Glomerular visceral epithelial cell (primary cell): ENCODE data around the gene SLC41A3.
"Not testable (repeated sequence)": the region's sequence is repeated elsewhere in the genome, so short reads cannot be mapped to it uniquely, and the experiment has no call there.

ENCODE experiments used
- DNase-seq: peaks from one replicate; pipeline ENCODE4 v3.0.0-alpha.2; 2016; ENCODE audit errors: extremely low spot score

The SLC41A3 gene

DNA sequence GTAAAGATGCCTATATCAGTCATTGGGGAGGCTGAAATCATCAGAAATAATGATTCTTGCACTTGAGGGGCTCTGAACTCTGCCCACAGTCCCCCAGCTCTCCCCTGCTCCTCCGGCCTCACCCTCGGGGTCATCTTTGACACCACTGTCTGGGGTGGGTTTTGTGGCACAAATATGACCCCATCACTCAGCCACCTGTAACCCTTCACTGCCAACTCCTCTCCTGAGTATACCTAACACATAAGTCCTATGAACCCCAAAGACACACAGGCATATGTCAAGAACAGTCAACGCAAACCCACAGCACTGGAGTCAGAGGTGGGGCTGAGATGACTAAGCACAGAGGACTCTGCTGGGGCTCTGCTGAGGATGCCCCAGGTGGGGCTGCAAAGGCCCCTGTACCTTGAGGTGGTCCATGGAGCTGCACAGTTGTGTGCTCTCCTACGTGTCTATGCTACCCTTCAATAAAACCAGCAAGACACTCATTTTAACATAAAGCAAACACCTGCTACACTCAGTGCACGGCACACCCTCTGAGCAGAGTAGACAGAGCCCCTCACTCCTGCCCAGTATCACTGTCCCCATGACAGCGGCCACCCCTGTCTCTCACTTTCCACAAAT is 29.9 kb downstream of the SLC41A3 start:
- no peak for DNase-seq

DNA sequence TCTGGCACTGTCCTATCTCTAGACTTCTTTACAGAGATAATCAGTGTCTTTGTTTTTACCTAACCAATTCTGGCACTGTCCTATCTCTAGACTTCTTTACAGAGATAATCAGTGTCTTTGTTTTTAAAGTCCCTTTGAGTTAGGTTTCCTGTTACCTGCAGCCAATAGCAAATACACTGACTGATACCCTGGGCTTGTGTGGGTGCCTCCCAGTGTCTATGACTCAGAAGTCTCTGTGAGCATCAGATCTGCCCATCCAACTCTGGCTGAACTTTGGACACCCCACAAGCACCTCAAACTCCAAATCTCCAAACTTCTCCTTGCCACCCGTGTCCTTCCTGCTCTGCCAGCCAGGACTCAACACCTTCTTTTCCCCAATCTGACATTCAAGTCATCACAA is 30.4 kb downstream of the SLC41A3 start:
- no peak for DNase-seq

DNA sequence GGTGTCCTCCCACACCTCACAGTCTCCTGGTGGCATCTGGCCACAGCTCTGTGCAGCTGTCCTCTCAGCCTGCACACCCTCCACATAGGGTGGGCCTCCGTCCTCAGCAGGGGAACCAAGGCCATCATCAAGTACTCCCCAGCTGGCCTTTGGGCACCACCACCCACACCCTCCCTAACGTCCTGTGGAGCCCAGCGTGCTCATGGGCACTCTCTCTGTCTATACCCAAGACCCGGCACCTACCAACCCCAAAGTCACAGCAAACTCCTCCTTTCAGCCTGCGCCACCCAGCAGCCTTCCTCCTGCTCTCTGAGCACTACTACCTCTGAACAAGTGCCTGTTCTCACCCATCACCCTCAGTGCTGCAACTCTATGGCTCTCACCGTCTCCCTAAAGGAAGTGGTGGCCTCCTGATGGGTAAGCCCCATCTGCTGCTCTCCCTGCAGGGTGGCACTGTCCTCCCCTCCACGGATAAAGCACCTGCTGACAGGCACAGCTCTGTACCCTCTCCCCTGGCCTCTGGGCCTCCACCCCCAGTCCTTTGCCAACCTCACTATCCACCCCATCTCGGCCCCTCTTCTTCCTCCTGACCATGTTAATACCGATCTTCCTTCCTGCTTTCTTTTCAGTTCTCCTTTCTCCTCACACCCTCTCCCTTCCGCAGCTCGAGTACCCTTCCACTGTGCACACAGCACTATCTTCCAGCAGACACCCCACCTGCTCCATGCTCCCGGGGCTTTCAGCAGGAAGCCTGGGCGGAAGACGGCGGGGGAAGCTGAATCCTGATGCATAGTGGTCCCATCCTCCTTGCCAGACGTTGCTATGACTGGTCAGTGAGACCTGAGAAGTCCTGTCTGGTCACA is 31.5 kb downstream of the SLC41A3 start:
- no peak for DNase-seq

DNA sequence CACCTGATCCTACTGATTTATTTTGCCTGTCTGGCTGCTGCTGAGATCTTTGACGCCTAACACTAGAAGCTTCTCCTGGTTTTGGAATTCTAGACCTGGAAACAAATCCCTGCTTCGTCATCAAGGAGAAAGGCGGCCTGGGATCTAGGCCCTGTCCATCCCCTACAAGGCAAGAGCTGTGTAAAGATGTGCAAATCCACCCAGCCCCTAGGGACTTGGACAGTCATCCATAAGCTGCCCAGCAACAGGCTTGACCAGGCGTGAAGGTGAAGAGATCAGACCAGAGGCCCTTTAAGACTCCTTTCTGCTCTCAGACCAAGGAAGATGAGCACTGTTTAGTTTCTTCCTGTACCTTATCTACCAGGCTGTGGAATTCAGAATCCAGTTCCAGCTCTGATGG is 32.2 kb downstream of the SLC41A3 start:
- DNase-seq: no peak

DNA sequence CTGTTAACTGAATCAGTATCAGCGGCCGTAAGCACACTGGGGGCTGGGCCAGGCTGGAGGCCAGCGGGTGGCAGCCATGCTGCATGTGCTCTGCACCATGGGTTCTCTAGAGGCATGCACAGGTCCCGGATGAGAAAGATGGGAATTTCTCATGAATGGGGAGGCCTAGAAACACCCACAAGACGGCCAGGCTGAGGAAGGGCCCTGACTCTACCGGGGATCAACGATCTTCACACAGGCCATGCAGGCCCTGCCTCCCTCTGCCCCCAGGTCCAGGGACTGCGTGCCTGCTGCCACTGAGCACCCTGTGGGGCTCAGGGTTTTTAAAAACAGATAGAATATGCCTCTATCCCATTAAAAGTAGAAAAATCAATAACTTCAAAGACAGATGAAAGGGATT is 32.7 kb downstream of the SLC41A3 start:
- DNase-seq: no peak

DNA sequence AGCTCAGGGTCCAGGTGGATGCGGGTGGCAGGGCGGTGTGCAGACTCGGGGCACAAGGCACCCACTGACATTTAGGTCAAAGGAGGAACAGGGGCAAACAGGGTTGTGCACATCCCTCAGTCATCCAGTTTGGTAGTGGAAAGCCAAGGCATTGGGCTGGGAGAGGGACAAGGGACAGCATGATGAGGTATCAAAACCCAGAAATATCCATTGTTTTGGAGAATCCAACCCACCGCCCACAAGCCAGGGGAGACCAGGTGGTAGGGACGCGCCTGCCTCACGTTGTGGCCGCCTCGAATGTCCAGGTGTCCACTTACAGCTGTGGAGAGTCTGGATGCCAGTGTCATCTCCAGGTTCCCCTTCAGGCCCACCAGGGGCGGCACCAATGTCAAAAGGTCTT is 33.3 kb downstream of the SLC41A3 start:
- no peak for DNase-seq

DNA sequence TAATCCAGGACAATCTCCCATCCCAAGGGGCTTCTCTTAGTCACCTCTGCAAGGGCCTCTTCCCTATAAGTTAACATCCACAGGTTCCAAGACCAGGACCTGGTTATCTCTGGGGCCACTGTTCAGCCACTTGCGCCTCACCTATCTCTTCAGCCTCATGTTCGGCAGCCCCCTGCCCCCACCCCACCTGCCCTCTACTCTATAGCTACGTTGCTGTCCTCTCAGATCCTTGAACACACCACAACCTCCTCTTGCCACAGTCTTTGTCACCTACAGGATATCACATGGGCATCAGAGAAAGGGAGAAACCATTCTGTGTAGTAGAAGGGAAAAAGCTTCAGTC is 33.9 kb downstream of the SLC41A3 start:
- no peak for DNase-seq

DNA sequence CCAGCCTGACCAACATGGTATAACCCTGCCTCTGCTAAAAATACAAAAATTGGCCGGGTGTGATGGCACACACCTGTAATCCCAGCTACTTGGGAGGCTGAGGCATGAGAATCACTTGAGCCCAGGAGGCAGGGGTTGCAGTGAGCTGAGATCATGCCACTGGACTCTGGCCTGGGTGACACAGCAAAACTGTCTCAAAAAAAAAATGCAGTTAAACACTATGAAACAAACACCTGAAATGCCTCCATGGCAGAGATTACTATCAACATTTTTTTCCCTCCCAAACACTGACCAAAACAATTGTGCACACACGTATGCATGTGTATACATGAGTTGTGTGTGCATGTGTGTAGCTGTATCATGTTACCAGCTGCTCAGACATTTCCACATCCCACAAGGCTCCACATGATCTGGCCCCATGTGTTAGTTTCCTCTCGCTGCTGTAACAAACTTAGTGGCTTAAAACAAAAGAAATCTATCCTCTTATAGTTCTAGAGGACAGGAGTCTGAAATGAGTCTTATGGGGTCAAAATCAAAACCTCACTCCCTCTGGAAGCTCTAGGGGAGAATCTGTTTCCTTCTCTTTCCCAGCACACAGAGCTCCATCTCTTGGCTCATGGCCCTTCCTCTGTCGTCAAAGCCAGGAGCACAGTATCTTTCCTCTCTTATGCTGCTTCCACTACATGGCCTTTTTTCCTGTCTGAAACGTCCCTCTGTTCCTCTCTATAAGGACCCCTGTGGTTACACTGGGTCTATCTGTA is 34.5 kb downstream of the SLC41A3 start:
- no peak for DNase-seq

DNA sequence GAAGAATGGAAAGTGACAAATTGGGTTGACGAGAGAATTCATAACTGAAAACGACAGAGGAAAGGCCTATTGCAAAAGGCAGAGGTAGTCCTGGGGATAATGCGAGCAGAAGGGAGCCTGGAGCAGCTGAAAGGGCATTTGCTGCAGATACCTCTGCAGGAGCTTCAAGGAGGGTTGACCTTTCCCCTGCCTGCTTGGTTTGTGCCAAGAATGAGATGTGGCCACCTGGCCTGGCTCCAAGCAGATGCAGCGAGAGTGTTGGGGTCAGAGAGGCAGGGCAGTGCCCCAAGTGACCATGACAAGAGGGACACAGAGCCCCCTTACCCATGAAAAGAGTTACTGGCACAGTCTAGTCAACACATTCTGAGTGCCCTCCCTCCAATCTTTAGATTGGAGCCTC is 43.5 kb downstream of the SLC41A3 start:
- DNase-seq: no peak

DNA sequence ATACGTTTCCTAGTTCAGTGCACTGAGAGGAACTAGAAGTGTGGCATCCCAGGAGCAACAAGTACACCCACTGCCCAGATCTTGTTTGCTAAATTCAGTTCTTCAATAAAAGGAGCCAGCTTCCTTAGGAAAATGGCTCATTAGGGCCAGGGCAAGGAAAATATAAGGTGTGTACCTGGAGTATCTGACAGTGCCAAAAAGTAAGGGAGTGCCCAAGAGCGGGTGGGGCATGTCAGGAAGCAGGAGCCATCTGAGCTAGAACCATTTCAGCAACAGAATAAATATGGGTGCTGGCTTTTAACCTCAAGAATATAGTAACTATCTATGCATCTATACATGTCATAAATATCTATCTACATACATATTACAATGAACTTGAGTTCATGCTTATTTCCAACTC is 44.1 kb downstream of the SLC41A3 start:
- no peak for DNase-seq

DNA sequence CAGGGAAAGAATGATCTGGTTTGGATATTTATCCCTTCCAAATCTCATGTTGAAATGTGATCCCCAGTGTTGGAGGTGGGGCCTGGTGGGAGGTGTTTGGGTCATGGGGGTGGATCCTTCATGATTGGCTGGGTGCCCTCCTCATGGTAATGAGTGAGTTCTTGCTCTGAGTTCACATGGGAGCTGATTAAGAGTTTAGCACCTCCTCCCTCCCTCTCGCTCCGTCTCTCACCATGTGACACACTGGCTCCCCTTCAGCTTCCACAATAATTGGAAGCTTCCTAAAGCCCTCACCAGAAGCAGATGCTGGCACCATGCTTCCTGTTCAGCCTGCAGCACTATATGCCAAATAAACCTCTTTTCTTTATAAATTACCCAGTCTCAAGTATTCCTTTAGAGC is 45.1 kb downstream of the SLC41A3 start:
- not testable (repeated sequence) for DNase-seq

DNA sequence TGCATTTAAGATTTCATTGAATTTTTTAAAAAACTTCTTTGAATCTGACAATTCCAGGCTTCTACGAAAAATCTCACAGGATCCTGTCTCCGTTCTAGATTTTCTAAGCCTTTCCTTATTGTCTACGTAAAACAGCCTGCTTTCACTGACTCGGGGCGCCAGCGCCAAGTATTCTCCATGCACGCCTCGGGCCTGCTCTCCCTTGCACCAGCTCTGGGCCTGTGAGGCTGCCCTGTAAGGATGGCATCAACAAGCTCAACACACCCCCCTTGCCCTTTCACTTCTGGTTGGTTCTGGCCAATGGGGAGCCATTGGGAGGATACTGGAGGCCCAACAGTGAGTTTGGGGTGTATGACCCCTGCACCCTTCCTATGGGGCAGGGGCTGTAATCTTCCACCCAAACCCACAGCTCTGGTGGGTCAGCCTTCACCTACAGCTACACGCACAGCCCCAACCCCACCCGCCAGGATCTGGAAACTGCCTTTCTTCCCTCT is 47.8 kb downstream of the SLC41A3 start:
- DNase-seq: no peak

DNA sequence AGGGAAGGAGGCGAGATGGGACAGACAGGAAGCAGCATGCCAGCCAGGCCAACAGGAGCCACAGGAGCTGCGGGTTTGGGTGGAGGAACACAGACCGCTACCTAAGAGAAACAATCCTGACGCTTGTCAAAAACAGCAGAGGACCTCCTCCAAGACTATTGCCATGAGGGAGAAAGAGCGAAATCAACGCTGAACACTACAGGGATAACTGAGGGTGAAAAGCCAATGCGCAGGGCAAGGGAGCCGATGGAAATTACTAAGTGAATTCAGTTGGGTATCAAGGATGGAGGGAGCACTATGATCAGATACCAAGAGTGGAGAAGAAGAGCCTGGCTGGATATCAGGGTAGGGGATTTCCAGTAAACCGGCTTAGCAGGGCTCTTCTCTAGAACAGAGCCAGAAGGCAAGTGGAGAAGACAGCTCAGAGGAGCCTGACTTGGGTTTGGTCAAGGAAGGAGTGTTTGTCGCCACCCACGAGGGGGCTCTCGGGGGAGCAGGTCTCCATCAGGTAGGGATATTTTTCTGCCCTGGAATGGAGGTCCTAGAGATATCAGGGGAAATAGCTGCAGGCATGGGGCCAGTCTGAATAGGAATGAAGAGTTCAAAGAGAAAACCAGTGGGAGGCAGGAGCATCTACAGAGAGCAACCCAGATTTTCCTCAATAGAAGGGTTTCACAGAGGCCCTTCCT is 48.4 kb downstream of the SLC41A3 start:
- no peak for DNase-seq

DNA sequence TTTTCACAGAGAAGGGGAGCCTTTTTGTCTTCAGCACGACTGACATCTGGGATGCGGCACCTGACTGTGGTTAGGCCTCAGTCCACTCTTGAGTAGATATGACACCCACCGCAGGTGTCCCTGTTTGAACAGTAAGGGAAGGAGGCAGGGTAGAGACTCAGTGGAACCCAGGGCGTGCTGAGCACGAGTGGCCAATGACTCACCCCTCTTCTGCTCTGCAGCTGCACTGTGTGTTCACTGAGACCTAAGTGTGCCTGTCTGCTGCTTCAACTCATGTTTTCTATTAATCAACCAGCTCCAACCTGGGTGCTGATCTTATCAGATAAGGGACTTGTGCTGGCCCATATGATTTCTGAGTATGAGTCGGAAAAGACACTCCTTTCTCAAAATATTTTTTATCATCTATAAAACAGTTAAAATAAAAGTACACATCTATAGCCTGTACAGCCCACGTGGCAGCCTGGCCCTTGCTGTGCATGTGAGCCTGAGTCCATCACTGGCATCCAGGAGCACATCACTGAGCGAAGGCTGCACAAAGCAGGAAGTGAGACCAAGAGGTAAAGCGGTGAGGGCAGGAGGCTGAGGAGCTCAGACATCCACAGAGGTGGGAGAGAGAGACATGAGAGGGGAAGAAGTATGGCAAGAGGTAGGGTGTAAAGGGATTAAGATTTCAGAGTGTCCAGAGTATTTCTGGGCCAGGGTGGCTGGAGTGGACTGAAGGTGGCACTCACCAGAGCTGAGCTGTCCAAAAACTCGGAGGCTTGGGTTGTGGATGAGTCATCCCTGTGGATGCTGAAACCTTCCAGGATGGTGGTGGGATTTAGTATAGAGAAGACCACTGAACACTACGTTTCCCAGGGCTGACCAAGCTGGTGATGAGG is 49.2 kb downstream of the SLC41A3 start:
- DNase-seq: no peak

DNA sequence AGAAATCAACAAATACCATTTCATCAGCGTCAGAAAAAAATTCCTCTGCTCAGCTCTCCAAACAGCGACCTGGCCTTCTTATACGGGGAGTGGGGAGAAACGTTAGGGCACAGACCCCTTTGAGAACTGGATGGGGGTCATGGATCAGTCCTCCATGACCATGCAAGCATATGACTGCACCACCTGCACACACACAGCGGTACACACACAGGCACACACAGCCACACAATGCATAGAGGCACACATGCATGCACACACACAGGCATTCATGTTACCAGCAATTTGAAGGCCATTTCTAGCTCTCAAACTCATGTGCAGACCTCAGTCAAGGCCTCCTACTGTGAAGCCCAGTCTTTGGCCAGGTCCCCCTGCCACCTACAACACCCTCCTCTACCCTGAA is 50.2 kb downstream of the SLC41A3 start:
- no peak for DNase-seq

DNA sequence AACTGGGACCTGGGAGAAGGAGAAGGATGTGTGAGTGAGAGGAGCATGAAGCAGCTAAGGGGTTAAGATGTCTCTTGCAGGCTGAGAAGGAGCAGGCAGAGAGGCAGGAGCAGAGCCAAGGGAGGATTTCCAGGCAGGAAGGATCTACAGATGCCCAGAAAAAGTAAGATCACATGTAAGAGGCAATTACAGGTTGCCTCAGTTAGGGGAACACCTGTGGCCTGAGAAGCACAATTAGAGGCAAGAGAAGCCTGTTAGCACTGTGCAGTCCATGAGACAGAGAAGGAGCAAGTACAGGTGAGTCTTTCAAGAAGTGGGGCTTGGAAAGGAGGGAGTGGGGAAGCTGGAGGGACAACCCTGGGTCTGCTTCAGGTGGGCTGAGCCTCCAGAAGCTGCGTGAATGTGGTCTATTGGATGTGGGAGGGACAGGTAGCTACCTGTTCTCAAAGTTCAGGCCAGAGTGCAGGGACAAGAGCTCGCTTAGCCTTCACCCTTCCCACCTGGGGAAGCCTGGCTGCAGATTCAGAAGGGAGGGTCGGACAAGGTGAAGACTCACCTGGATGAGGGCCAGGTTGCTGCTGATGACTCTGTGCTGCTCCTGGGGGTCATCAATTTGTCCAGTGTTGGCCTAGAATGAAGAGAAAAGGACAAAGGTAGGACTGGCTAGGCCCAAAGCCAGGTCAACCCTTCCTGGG is 50.7 kb downstream of the SLC41A3 start:
- DNase-seq: no peak

DNA sequence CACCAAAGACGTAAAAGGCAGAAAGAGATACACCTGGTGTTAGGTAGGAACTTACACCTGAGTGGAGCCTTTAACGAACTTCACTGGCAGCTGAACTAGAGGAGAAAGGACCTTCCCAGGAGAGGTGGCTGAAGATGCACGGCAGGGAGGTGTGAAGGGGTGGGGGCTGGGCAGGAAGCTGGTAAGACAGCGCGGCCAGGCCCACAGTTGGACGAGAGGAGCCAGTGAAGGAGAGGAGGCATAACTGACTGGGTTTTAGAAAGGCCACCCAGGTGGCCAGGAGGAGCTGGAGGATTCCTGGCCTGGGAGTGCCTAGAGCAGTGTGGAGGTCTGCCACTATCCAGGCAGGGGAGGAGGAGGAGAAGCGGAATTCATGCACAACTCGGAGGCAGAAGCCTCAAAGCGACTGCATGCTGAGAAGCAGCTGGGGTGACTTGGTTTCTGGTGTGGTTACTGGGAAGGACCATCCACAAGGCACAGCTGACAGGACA is 51.9 kb downstream of the SLC41A3 start:
- DNase-seq: no peak

DNA sequence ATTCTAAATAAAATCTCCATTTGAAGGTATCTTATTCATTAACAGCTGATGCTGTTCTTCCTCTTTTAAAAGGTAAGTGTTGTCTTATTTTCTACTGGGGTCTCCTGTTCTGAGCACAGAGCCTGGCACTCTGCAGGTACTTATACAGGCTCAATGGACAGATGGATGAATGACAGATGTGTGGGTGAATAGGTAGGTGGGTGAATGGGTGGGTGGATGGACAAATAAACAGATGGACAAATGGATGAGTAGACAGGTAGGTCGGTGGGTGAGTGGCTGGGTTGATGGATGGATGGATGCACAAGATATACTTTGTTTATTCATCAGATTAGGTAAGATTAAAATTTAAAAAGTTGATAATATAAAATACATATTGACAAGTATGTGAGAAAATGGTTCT is 53.5 kb downstream of the SLC41A3 start:
- DNase-seq: no peak

DNA sequence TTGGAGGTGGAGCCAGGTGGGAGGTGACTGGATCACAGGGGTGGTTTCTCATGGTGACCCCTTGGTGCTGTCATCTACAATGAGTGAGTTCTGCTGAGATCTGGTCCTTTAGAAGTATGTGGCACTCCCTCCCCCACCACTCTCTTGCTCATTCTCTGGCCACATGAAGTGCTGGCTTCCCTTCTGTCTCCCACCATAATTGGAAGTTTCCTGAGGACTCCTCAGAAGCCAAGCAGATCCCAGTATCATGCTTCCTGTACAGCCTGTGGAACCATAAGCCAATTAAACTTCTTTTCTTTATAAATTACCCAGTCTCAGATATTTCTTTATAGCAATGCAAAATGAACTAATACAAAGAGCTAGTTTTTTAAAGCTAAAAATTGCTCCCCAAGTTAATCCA is 54.7 kb downstream of the SLC41A3 start:
- no peak for DNase-seq

DNA sequence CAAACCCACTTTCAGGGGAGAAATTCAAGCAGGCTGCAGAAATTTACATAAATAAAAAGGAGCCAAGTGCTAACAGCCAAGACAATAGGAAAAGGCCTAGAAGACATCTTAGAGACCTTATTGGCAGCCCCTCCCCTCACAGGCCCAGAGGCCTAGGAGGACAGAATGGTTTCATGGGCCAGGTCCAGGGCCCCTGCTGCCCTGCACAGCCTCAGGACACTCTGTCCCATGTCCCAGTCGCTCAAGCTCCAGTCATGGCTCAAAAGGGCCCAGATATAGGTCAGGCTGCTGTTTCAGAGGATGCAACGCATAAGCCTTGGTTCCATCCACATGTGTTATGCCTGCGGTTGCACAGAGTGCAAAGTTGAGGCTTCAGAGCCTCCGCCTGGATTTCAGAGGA is 55.8 kb downstream of the SLC41A3 start:
- no peak for DNase-seq
